Kidney epithelial cell (primary cell): ENCODE measurements around the gene HMGCL. TPM values are rescaled to one million over a fixed set of nuclear protein-coding genes. Genes with fewer than 3 reads are reported as not detected.

Source experiments
- DNase-seq: peaks from one replicate; pipeline ENCODE4 v3.0.0-alpha.2; 2010; ENCODE audit warnings: low read depth
- H3K27me3 ChIP-seq: 2 replicates; pipeline ENCODE4 v1.6.0; 2011; ENCODE audit warnings: low read length; ENCODE audit not compliant: control insufficient read depth, insufficient read depth
- H3K36me3 ChIP-seq: 2 replicates; pipeline ENCODE4 v1.5.1; 2011; ENCODE audit warnings: low read length; ENCODE audit not compliant: control insufficient read depth, insufficient read depth
- H3K4me3 ChIP-seq: 2 replicates; pipeline ENCODE4 v1.5.1; 2011; ENCODE audit warnings: low read depth, mild to moderate bottlenecking, control low read depth, low read length
- total RNA-seq: library from RNA; depleted of rRNA; stranded (reverse); fragments of >200 nt; gene quantifications from 2 replicates; pipeline ENCODE4 v1.2.3, GENCODE V29; 2015
- TF ChIP-seq, protein P1 (sequence below): IDR thresholded peaks from 2 replicates; pipeline ENCODE4 v1.5.1; 2011; ENCODE audit warnings: mild to moderate bottlenecking, moderate library complexity, low read length, control low read depth, inconsistent platforms; ENCODE audit not compliant: insufficient read depth, poor library complexity, severe bottlenecking

The HMGCL gene
- total RNA-seq, 1 donor from 2014 or later = 65.6 TPM

DNA sequence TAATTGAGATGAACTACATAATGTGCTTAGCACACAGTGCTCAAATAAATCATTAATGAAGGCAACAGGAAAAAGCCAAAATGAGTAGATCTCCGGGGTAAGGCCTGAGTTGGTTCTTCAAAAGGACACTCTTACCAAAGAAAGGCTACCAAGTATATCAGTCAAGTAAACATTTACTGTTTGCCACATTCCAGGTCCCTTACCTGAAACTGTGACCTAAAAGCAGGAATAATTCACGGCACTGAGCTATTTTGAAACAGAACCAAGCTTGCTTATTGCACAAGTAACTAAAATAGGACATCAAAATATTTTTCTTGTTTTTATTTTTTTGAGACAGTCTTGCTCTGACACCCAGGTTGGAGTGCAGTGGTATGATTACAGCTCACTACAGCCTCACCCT lies 49.0 kb downstream of the HMGCL start:
- no peak overlapping the region for H3K4me3 ChIP-seq
- no peak for DNase-seq
- H3K36me3 ChIP-seq = no peaks in the 10 kb centered on the region
- no peaks in the 10 kb centered on the region for H3K27me3 ChIP-seq
- TF ChIP-seq, protein P1, sequence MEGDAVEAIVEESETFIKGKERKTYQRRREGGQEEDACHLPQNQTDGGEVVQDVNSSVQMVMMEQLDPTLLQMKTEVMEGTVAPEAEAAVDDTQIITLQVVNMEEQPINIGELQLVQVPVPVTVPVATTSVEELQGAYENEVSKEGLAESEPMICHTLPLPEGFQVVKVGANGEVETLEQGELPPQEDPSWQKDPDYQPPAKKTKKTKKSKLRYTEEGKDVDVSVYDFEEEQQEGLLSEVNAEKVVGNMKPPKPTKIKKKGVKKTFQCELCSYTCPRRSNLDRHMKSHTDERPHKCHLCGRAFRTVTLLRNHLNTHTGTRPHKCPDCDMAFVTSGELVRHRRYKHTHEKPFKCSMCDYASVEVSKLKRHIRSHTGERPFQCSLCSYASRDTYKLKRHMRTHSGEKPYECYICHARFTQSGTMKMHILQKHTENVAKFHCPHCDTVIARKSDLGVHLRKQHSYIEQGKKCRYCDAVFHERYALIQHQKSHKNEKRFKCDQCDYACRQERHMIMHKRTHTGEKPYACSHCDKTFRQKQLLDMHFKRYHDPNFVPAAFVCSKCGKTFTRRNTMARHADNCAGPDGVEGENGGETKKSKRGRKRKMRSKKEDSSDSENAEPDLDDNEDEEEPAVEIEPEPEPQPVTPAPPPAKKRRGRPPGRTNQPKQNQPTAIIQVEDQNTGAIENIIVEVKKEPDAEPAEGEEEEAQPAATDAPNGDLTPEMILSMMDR = no peak

DNA sequence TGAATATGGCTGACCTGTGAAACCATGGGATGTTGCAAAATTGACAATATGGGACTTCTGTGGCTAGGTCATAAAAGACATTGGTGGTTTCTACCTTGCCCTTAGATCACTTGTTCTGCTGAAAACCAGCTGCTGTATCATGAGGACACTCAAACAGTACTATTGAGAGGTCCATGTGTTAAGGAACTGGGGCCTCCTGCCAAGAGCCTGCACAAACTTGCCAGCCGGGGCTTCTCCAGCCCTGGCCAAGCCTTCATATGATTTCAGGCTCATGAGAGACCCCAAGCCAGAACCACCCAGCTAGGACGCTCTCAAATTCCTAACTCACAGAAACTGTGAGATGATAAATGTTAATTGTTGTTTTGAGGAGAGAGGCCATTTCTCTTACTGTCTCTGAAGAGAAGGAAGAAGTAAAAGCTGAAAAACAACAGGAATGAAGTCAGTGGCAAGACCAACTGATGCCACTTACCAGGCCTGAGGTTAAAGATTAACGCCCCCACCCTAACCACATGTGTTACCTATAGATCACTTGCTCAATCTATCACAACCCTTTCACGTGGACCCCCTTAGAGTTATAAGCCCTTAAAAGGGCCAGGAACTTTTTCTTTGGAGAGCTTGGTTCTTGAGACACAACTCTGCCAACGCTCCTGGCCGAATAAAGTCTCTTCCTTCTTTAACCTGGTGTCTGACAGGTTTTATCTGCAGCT lies 50.9 kb downstream of the HMGCL start:
- Histone ChIP-seq H3K4me3 (no peak overlapping the region), H3K27me3 (no peaks in the 10 kb centered on the region), H3K36me3 (no peaks in the 10 kb centered on the region)
- TF ChIP-seq, protein P1 = no peak
- no peak for DNase-seq

DNA sequence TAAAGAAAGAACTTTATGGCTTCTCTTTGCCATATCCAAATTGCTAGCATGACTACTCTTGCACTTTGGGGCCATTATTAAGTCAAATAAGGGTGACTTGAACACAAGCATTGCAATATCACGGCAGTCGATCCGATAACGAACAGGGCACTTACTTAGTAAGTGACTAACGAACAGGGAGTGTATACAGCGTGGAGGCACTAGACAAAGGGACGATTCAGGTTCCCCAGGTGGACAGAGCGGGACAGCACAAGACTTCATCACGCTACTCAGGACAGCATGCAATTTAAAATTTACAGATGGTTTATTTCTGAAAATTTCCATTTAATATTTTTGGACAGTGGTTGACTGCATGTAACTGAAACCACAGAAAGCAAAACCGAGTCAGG lies 52.4 kb downstream of the HMGCL start:
- Histone ChIP-seq H3K27me3 (no peaks in the 10 kb centered on the region), H3K36me3 (no peaks in the 10 kb centered on the region), H3K4me3 (no peak overlapping the region)
- DNase-seq = no peak
- TF ChIP-seq, protein P1 = no peak

DNA sequence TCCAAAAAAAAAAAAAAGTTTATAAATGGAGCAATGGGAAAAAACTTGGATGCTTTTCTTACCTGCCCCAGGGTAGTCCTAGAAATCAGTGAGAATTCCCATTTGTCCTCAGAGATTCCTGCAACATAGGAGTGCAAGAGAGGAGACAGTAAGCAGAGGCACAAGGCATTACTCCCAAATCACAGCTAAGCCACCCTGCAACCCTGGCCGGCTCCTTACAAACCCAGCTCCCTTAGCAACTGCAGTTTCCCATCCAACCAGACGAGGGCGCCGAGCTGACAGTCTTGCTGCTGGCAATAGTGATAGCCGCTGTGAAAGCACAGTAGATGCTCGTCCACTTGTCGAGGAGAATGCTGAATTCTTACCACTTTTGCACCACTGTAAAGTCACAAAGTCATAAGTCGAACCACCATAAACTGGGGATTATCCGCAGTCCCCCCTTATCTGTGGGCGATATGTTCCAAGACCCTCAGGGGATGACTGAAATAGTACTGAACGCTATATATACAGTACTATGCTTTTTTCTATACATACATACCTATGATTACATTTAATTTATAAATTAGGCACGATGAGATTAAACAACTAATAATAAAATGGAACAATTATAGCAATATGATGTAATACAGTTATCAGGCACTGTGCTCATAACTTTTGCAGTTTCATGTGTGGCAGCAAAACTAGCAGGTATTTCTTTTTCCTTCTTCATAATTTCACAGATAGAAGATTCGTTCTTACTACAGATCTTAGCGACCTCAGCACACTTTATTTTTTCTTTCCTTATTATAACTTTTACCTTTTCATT lies 53.0 kb downstream of the HMGCL start:
- no peak for DNase-seq
- Histone ChIP-seq H3K36me3 (no peaks in the 10 kb centered on the region), H3K27me3 (no peaks in the 10 kb centered on the region), H3K4me3 (no peak overlapping the region)
- TF ChIP-seq, protein P1 = peak; percentile 97

DNA sequence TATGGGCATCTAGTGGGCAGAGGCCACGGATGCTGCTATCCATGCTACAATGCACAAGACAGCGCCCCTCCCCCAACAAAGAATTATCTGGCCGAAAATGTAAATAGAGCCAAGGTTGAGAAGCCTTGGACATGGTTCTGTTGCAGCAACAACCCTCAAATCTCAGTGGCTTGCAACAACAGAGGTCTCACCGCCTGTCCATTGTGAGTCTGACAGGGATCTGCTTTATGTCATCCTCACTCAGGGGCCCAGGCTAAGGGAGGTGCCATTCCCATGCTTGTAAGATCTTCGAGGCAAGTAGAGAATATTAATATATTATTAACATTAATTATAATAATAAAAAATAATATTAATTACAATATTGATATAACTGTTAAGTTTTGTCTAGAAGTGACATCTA lies 56.5 kb downstream of the HMGCL start:
- Histone ChIP-seq H3K36me3 (no peaks in the 10 kb centered on the region), H3K27me3 (no peaks in the 10 kb centered on the region), H3K4me3 (no peak overlapping the region)
- no peak for DNase-seq
- TF ChIP-seq, protein P1 = no peak
